IMR-90 (cell line): ENCODE measurements around the gene WNT7A. TPM values are rescaled to one million over a fixed set of nuclear protein-coding genes. Genes with fewer than 3 reads are reported as not detected.

Source experiments
- ATAC-seq: fragments of 200-7000 bp; cut with Tn5 transposase; 2 replicates; pipeline ENCODE4 v1.9.1; 2020; ENCODE audit warnings: low read depth, mild to moderate bottlenecking, moderate library complexity
- BruUV-seq: library from RNA; stranded (reverse); fragments of 400-500 nt; replicated peaks from 2 replicates; lab custom pipeline; 2021; lab: Mats Ljungman, UMichigan
- CTCF ChIA-PET: fragments of 300-600 bp; formaldehyde crosslinking; extraction: SDS; loops from one replicate; lab custom pipeline; 2021; ENCODE audit warnings: antibody characterized with exemption; lab: Yijun Ruan, JAX
- POLR2A ChIA-PET: fragments of 300-600 bp; sonication (Branson Sonifier 250); formaldehyde crosslinking; loops from one replicate; lab custom pipeline; 2022; ENCODE audit warnings: antibody characterized with exemption; ENCODE audit not compliant: unreplicated experiment; lab: Charles Lee
- DNase-seq: peaks from one replicate; pipeline ENCODE4 v3.0.0; 2013
- H2AFZ ChIP-seq: replicated peaks from 2 replicates; pipeline ENCODE3; 2013; ENCODE audit warnings: low read length, mild to moderate bottlenecking; ENCODE audit not compliant: poor library complexity
- H2AK5ac ChIP-seq: 2 replicates; pipeline ENCODE4 v1.6.1; 2013; ENCODE audit warnings: low read depth, low read length, inconsistent platforms
- H2AK9ac ChIP-seq: replicated peaks from 2 replicates; pipeline ENCODE3; 2013; ENCODE audit warnings: mild to moderate bottlenecking, low read depth, low read length, moderate library complexity; ENCODE audit not compliant: poor library complexity
- H2BK120ac ChIP-seq: 2 replicates; pipeline ENCODE4 v1.6.1; 2013; ENCODE audit warnings: low read depth, low read length, inconsistent platforms
- H2BK15ac ChIP-seq: 3 replicates; pipeline ENCODE4 v1.6.1; 2013; ENCODE audit warnings: low read depth, low read length, inconsistent platforms
- H2BK20ac ChIP-seq: 2 replicates; pipeline ENCODE4 v1.6.1; 2013; ENCODE audit warnings: low read depth, mild to moderate bottlenecking, inconsistent platforms, low read length, moderate library complexity
- H2BK5ac ChIP-seq: 2 replicates; pipeline ENCODE4 v1.6.1; 2013; ENCODE audit warnings: mild to moderate bottlenecking, low read depth, low read length, inconsistent platforms; ENCODE audit not compliant: poor library complexity, severe bottlenecking
- H3K14ac ChIP-seq: replicated peaks from 2 replicates; pipeline ENCODE4 v1.6.1; 2013; ENCODE audit warnings: low read depth, low read length, inconsistent platforms
- H3K18ac ChIP-seq: 2 replicates; pipeline ENCODE4 v1.6.1; 2013; ENCODE audit warnings: low read depth, low read length, control low read depth
- H3K23ac ChIP-seq: 2 replicates; pipeline ENCODE4 v1.6.1; 2013; ENCODE audit warnings: low read depth, low read length, inconsistent platforms
- H3K27ac ChIP-seq: 2 replicates; pipeline ENCODE4 v1.5.1; 2013; ENCODE audit warnings: mild to moderate bottlenecking, control low read depth, low read length; ENCODE audit not compliant: insufficient read depth
- H3K27me3 ChIP-seq: 2 replicates; pipeline ENCODE4 v1.6.1; 2013; ENCODE audit warnings: low read length; ENCODE audit not compliant: control insufficient read depth, insufficient read depth
- H3K36me3 ChIP-seq: 2 replicates; pipeline ENCODE4 v1.6.1; 2013; ENCODE audit warnings: low read length, mixed read lengths; ENCODE audit not compliant: control insufficient read depth, insufficient read depth
- H3K4ac ChIP-seq: 2 replicates; pipeline ENCODE4 v1.6.1; 2013; ENCODE audit warnings: low read depth, low read length, inconsistent platforms
- H3K4me1 ChIP-seq: 2 replicates; pipeline ENCODE4 v1.6.1; 2013; ENCODE audit warnings: low read length, mixed read lengths; ENCODE audit not compliant: control insufficient read depth, insufficient read depth
- H3K4me2 ChIP-seq: 2 replicates; pipeline ENCODE4 v1.6.1; 2013; ENCODE audit warnings: low read depth, mild to moderate bottlenecking, control low read depth, low read length, moderate library complexity
- H3K4me3 ChIP-seq: 2 replicates; pipeline ENCODE4 v1.5.1; 2013; ENCODE audit warnings: low read depth, mild to moderate bottlenecking, control low read depth, low read length, moderate library complexity; ENCODE audit not compliant: insufficient read depth
- H3K56ac ChIP-seq: 2 replicates; pipeline ENCODE4 v1.6.1; 2013; ENCODE audit warnings: low read length, inconsistent platforms; ENCODE audit not compliant: insufficient read depth; ENCODE audit errors: extremely low read depth
- H3K79me1 ChIP-seq, 2 experiments: 2 replicates each; pipeline ENCODE4 v1.6.1; 2013; ENCODE audit warnings: low read length in 2 of 2, inconsistent platforms in 1 of 2, low read depth in 1 of 2
- H3K9ac ChIP-seq: 2 replicates; pipeline ENCODE4 v1.6.1; 2013; ENCODE audit warnings: low read depth, low read length, control low read depth
- H3K9me1 ChIP-seq: 2 replicates; pipeline ENCODE4 v1.6.1; 2013; ENCODE audit warnings: low read length, inconsistent platforms; ENCODE audit not compliant: insufficient read depth
- H3K9me3 ChIP-seq: 2 replicates; pipeline ENCODE4 v1.6.1; 2013; ENCODE audit warnings: low read length; ENCODE audit not compliant: control insufficient read depth, insufficient read depth
- H4K20me1 ChIP-seq: 2 replicates; pipeline ENCODE4 v1.6.1; 2013; ENCODE audit warnings: low read length, inconsistent platforms; ENCODE audit not compliant: insufficient read depth
- H4K5ac ChIP-seq: 2 replicates; pipeline ENCODE4 v1.6.1; 2013; ENCODE audit warnings: mild to moderate bottlenecking, low read depth, low read length, control low read depth
- H4K8ac ChIP-seq, 2 experiments: 2 replicates each; pipeline ENCODE4 v1.6.1; 2013; ENCODE audit warnings: low read depth in 2 of 2, low read length in 2 of 2, control low read depth in 1 of 2, inconsistent platforms in 1 of 2
- H4K91ac ChIP-seq: 2 replicates; pipeline ENCODE4 v1.6.1; 2013; ENCODE audit warnings: low read depth, low read length, inconsistent platforms; ENCODE audit not compliant: insufficient read depth
- CEBPB ChIP-seq: IDR thresholded peaks from 2 replicates; pipeline ENCODE4 v1.6.1; 2012; ENCODE audit warnings: low read depth, low read length, improper control_type of control experiment
- MAZ ChIP-seq: IDR thresholded peaks from 2 replicates; pipeline ENCODE4 v1.6.1; 2012; ENCODE audit warnings: low read depth, mild to moderate bottlenecking, low read length, improper control_type of control experiment, moderate library complexity, borderline replicate concordance
- dilution Hi-C: fragments of 300-500 bp; cut with HindIII; formaldehyde crosslinking; loops from one replicate; pipeline ENCODE4 v1.14.3; 2018; ENCODE audit warnings: low sequenced_read_pairs; ENCODE audit not compliant: unreplicated experiment
- in situ Hi-C: fragments of 300-500 bp; cut with MboI; formaldehyde crosslinking; loops from 3 replicates; pipeline ENCODE4 v1.14.3; 2019; ENCODE audit warnings: low sequenced_read_pairs, inconsistent platforms, mixed read lengths
- intact Hi-C: fragments of 100-400 bp; cut with micrococcal nuclease; formaldehyde crosslinking; loops from 2 replicates; pipeline ENCODE4 v1.10.0; 2022
- polyA plus RNA-seq, 3 experiments: library from polyadenylated mRNA; depleted of rRNA; stranded (reverse); fragments of >200 nt; gene quantifications; 2 replicates each; pipeline ENCODE4 v1.2.3, GENCODE V29; 2012; ENCODE audit warnings: low replicate concordance in 1 of 3
- total RNA-seq: library from RNA; depleted of rRNA; stranded (reverse); fragments of >200 nt; gene quantifications from 2 replicates; pipeline ENCODE4 v1.2.3, GENCODE V29; 2012

WNT7A gene
- total and polyA plus RNA-seq, 2 of the 4 experiments (the other 2 are of a cell fraction), result not detected

DNA sequence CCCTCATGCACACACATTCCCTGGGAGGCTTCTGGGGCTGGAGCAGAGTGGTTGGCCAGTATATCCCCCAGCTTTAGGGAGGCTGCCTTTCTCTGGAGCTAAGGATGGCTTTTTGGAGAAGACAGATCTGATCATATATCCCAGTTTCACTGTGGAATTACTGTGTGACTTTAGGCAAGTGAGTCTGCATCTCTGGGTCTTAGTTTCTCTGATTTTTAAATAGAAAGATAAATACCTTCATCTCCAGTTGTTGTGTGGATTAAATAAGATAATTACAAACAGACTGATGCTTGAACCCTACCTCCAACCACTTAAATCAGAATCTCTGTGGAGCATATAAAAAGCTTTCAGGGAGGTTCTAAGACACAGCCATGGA, 11.1 kb upstream of the WNT7A start:
- Histone ChIP-seq H3K14ac (no peak overlapping the region), H2BK5ac (no peak overlapping the region), H3K27me3 (peaks cover 10% of the 10 kb centered on the region; the same call in 1 of the 2 replicates), H2BK120ac (no peak overlapping the region), H3K27ac (no peak overlapping the region), H3K9me3 (peaks cover 5% of the 10 kb centered on the region; the same call in 1 of the 2 replicates), H3K4me2 (no peak overlapping the region), H3K23ac (no peak overlapping the region), H3K79me1 (no peaks in the 10 kb centered on the region), H4K8ac (no peak overlapping the region), H4K5ac (no peak overlapping the region), H3K18ac (no peak overlapping the region), H2AK9ac (no peak overlapping the region), H4K20me1 (no peaks in the 10 kb centered on the region), H3K4ac (no peak overlapping the region), H2AK5ac (no peak overlapping the region), H3K9ac (no peak overlapping the region), H3K4me3 (no peak overlapping the region), H2BK20ac (no peak overlapping the region), H3K36me3 (no peaks in the 10 kb centered on the region), H4K91ac (no peak overlapping the region), H2AFZ (no peak overlapping the region), H3K4me1 (peaks cover 6% of the 10 kb centered on the region), H2BK15ac (no peak overlapping the region), H3K9me1 (no peaks in the 10 kb centered on the region), H3K56ac (no peak overlapping the region)
- ChIA-PET CTCF (no interaction called here), POLR2A (no interaction called here)
- no peak for ATAC-seq
- in situ Hi-C loops (loop anchor here (10.0 to 25.0 kb wide), 4 partner anchors 221 to 671 kb away; partner anchors contain the start of genes CHCHD4 and HDAC11), intact Hi-C loops (no loop called here), dilution Hi-C loops (no loop called here)
- TF ChIP-seq MAZ, result no peak
- TF ChIP-seq CEBPB, result no peak
- no peak for DNase-seq
- BruUV-seq, result no TSS peak
